K562 (cell line): ENCODE measurements around the gene HAAO. TPM values are rescaled to one million over a fixed set of nuclear protein-coding genes. Genes with fewer than 3 reads are reported as not detected.

Experiments
- CBX2 ChIP-seq: fragments of 200-600 bp; sonication (generic); IDR thresholded peaks from one replicate; pipeline ENCODE4 v1.6.1; 2012; ENCODE audit warnings: mild to moderate bottlenecking, low read length, inconsistent platforms; ENCODE audit not compliant: insufficient read depth, poor library complexity, severe bottlenecking
- DACH1 ChIP-seq: fragments of 450-650 bp; IDR thresholded peaks from 2 replicates; pipeline ENCODE4 v1.6.1; 2018; ENCODE audit not compliant: partially characterized antibody
- DMBX1 ChIP-seq: fragments of 250-450 bp; sonication (Bioruptor Pico); IDR thresholded peaks from 2 replicates; pipeline ENCODE4 v1.8.0; 2022; ENCODE audit warnings: inconsistent platforms, mild to moderate bottlenecking, moderate library complexity, borderline replicate concordance
- GTF2E2 ChIP-seq: fragments of 200-800 bp; sonication (Bioruptor generic); IDR thresholded peaks from 2 replicates; pipeline ENCODE4 v1.6.1; 2016; ENCODE audit warnings: missing genetic modification characterization, missing compliant biosample characterization
- NR2C2 ChIP-seq, 2 experiments: fragments of 200-800 bp in 1 of 2; sonication (Bioruptor generic) in 1 of 2; sonication (generic) in 1 of 2; formaldehyde crosslinking in 1 of 2; IDR thresholded peaks; 2 replicates each; pipeline versions ENCODE4 v1.6.1 to v1.8.0; 2016 to 2022; ENCODE audit warnings: mild to moderate bottlenecking in 1 of 2, missing compliant biosample characterization in 1 of 2, missing genetic modification characterization in 1 of 2, missing genetic modification reagents in 1 of 2
- POLR2A ChIP-seq: fragments of 450-650 bp; conservative IDR thresholded peaks from 2 replicates; pipeline ENCODE4 v1.6.1; 2016
- RBBP5 ChIP-seq: fragments of 200-600 bp; sonication (generic); IDR thresholded peaks from 2 replicates; pipeline ENCODE4 v1.6.1; 2012; ENCODE audit warnings: borderline replicate concordance, mild to moderate bottlenecking, low read length, control low read depth, inconsistent platforms; ENCODE audit not compliant: insufficient read depth, poor library complexity, severe bottlenecking
- RBM25 ChIP-seq: fragments of 200-400 bp; formaldehyde crosslinking; IDR thresholded peaks from 2 replicates; pipeline ENCODE4 v1.6.1; 2018; ENCODE audit warnings: low read length, low read depth, moderate library complexity; ENCODE audit not compliant: severe bottlenecking
- RFX5 ChIP-seq: IDR thresholded peaks from 2 replicates; pipeline ENCODE4 v1.6.1; 2011; ENCODE audit warnings: low read depth, mild to moderate bottlenecking, improper control_type of control experiment, low read length
- SAP30 ChIP-seq: fragments of 200-600 bp; sonication (generic); IDR thresholded peaks from 2 replicates; pipeline ENCODE4 v1.6.1; 2012; ENCODE audit warnings: borderline replicate concordance, low read depth, mild to moderate bottlenecking, moderate library complexity, low read length, control low read depth, inconsistent platforms; ENCODE audit not compliant: insufficient read depth, poor library complexity, severe bottlenecking
- ZNF274 ChIP-seq: IDR thresholded peaks from 2 replicates; pipeline ENCODE4 v1.6.1; 2011; ENCODE audit warnings: low read depth, mild to moderate bottlenecking, low read length, moderate library complexity, borderline replicate concordance
- ZNF75A ChIP-seq: fragments of 450-650 bp; formaldehyde crosslinking; IDR thresholded peaks from 2 replicates; pipeline ENCODE4 v1.4.0; 2020; ENCODE audit warnings: mild to moderate bottlenecking
- polyA plus RNA-seq, 8 experiments: library from polyadenylated mRNA; depleted of rRNA in 4 of 8; stranded (reverse) in 5 of 8; unstranded in 3 of 8; fragments of >200 nt; fragmentation: Nextera tagmentation in 2 of 8; fragmentation: Illumina TruSeq in 1 of 8; extraction: Ambion mirVana in 2 of 8; extraction: Trizol in 1 of 8; gene quantifications; 2 replicates each; pipeline versions ENCODE4 v1.2.1 to v1.2.3, GENCODE V29; 2011 to 2014; ENCODE audit warnings: inconsistent platforms in 1 of 8, missing spikeins in 1 of 8
- total RNA-seq, 7 experiments: library from RNA; depleted of rRNA in 6 of 7; stranded (reverse); fragments of >200 nt in 6 of 7; fragmentation: Illumina TruSeq in 2 of 7; extraction: Trizol in 2 of 7; gene quantifications; 2 replicates each; pipeline versions ENCODE4 v1.2.1 to v1.2.3, GENCODE V29; 2011 to 2021; ENCODE audit warnings: low replicate concordance in 1 of 7
- TF ChIP-seq, protein P1 (sequence below): sonication (generic); formaldehyde crosslinking; IDR thresholded peaks from 2 replicates; pipeline ENCODE4 v1.8.0; 2022; ENCODE audit warnings: mild to moderate bottlenecking, missing genetic modification reagents, borderline replicate concordance
- TF ChIP-seq, protein P2 (sequence below), 2 experiments: fragments of 200-800 bp in 1 of 2; sonication (Bioruptor generic) in 1 of 2; sonication (generic) in 1 of 2; formaldehyde crosslinking in 1 of 2; IDR thresholded peaks in 1 of 2; conservative IDR thresholded peaks in 1 of 2; 2 replicates each; pipeline versions ENCODE4 v1.5.0 to v1.6.1; 2016 to 2020; ENCODE audit warnings: missing compliant biosample characterization in 1 of 2, missing genetic modification characterization in 1 of 2, missing genetic modification reagents in 1 of 2
- TF ChIP-seq, protein P3 (sequence below): fragments of 450-650 bp; formaldehyde crosslinking; IDR thresholded peaks from 2 replicates; pipeline ENCODE4 v1.4.0; 2020; ENCODE audit warnings: mild to moderate bottlenecking, moderate library complexity
- TF ChIP-seq, protein P4 (sequence below): fragments of 150-350 bp; conservative IDR thresholded peaks from 2 replicates; pipeline ENCODE4 v1.6.1; 2014; ENCODE audit warnings: low read length

HAAO gene
- total and polyA plus RNA-seq, 9 of the 15 experiments (the other 6 are each of a cell fraction or from before 2014, with no cell fraction given) = not detected

DNA sequence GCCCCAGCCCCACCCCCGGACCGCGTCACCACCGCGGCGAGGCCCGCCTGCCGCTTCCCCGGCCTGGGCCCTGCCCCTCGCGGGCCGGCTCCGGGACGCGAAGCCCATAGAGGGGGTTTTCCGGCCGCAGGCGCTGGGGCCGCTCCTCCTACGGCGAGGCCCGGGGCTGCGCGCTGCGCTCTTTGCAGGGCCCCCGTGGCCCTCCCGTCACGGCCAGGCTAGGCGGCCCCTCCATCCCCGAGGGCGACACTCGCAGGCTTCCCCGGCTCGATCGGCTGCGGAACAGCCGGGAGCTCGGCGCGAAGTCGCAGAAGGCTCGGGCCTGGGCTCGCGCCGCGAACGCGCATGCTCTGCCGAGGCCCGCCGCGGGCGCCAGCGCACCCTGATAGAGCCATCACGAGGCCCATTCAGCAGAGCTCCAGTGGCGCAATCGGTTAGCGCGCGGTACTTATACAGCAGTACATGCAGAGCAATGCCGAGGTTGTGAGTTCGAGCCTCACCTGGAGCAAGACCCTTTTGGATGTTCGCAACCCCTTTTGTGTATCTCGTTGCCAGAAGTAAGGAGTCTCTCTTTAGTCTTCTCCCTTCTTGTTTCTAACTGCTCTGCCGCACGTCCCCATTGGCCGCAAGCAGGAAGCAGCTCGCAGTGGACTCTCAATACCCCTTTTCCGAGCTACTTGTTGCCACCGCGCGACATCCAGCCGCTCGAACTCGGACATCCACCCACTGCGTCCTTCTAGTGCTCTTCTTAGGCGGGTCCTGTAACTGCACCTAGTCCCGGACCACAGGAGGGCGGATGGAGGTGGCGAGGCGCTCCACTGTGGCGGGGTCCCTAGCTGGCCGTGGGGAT is 18.0 kb upstream of the HAAO start (continued):
- TF ChIP-seq POLR2A (peak; percentile 90), DMBX1 (CRISPR knock-in tag) (no peak), GTF2E2 (peak; percentile 94; the same call in 1 of the 2 replicates), RBBP5 (peak; percentile 97), RBM25 (peak; percentile 47), RFX5 (peak; percentile 72; the same call in 1 of the 2 replicates), ZNF75A (no peak), SAP30 (peak; percentile 19), ZNF274 (peak; percentile 80; the same call in 1 of the 2 replicates), DACH1 (peak; percentile 23), NR2C2 (CRISPR knock-in tag; IDR thresholded peaks at IDR 0.05) (peak; percentile 82), NR2C2 (tag; IDR thresholded peaks at IDR 0.05) (no peak), CBX2 (no peak)
- TF ChIP-seq, protein P1, sequence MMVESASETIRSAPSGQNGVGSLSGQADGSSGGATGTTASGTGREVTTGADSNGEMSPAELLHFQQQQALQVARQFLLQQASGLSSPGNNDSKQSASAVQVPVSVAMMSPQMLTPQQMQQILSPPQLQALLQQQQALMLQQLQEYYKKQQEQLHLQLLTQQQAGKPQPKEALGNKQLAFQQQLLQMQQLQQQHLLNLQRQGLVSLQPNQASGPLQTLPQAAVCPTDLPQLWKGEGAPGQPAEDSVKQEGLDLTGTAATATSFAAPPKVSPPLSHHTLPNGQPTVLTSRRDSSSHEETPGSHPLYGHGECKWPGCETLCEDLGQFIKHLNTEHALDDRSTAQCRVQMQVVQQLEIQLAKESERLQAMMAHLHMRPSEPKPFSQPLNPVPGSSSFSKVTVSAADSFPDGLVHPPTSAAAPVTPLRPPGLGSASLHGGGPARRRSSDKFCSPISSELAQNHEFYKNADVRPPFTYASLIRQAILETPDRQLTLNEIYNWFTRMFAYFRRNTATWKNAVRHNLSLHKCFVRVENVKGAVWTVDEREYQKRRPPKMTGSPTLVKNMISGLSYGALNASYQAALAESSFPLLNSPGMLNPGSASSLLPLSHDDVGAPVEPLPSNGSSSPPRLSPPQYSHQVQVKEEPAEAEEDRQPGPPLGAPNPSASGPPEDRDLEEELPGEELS (CRISPR knock-in tag) = peak; percentile 83; the same call in 1 of the 2 replicates
- TF ChIP-seq, protein P2, sequence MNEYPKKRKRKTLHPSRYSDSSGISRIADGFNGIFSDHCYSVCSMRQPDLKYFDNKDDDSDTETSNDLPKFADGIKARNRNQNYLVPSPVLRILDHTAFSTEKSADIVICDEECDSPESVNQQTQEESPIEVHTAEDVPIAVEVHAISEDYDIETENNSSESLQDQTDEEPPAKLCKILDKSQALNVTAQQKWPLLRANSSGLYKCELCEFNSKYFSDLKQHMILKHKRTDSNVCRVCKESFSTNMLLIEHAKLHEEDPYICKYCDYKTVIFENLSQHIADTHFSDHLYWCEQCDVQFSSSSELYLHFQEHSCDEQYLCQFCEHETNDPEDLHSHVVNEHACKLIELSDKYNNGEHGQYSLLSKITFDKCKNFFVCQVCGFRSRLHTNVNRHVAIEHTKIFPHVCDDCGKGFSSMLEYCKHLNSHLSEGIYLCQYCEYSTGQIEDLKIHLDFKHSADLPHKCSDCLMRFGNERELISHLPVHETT (CRISPR knock-in tag; conservative IDR thresholded peaks at IDR 0.05 in 1 of 2, IDR thresholded peaks at IDR 0.05 in 1 of 2) = peak in 1 of 2 experiments; percentile 96; a peak in 2 of 4 replicates
- TF ChIP-seq, protein P3, sequence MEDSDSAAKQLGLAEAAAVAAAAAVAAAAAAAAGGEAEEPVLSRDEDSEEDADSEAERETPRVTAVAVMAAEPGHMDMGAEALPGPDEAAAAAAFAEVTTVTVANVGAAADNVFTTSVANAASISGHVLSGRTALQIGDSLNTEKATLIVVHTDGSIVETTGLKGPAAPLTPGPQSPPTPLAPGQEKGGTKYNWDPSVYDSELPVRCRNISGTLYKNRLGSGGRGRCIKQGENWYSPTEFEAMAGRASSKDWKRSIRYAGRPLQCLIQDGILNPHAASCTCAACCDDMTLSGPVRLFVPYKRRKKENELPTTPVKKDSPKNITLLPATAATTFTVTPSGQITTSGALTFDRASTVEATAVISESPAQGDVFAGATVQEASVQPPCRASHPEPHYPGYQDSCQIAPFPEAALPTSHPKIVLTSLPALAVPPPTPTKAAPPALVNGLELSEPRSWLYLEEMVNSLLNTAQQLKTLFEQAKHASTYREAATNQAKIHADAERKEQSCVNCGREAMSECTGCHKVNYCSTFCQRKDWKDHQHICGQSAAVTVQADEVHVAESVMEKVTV = peak; percentile 52
- TF ChIP-seq, protein P4, sequence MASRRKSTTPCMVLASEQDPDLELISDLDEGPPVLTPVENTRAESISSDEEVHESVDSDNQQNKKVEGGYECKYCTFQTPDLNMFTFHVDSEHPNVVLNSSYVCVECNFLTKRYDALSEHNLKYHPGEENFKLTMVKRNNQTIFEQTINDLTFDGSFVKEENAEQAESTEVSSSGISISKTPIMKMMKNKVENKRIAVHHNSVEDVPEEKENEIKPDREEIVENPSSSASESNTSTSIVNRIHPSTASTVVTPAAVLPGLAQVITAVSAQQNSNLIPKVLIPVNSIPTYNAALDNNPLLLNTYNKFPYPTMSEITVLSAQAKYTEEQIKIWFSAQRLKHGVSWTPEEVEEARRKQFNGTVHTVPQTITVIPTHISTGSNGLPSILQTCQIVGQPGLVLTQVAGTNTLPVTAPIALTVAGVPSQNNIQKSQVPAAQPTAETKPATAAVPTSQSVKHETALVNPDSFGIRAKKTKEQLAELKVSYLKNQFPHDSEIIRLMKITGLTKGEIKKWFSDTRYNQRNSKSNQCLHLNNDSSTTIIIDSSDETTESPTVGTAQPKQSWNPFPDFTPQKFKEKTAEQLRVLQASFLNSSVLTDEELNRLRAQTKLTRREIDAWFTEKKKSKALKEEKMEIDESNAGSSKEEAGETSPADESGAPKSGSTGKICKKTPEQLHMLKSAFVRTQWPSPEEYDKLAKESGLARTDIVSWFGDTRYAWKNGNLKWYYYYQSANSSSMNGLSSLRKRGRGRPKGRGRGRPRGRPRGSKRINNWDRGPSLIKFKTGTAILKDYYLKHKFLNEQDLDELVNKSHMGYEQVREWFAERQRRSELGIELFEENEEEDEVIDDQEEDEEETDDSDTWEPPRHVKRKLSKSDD = peak; percentile 60; the same call in 1 of the 2 replicates
